Vagina (tissue), 2 donors: Measurements from ENCODE around the gene RAB37.

ENCODE experiments used
- POLR2A ChIP-seq, 2 donors: fragments of 450-650 bp; IDR thresholded peaks; one replicate each; pipeline ENCODE4 v1.6.1; 2017; ENCODE audit warnings: antibody characterized with exemption in 2 of 2, mild to moderate bottlenecking in 2 of 2, moderate library complexity in 2 of 2
- POLR2AphosphoS5 ChIP-seq, 2 donors: sonication (generic); formaldehyde crosslinking; IDR thresholded peaks; one replicate each; pipeline ENCODE4 v1.9.0; 2017; ENCODE audit warnings: antibody characterized with exemption in 2 of 2, mild to moderate bottlenecking in 2 of 2, low read depth in 1 of 2; ENCODE audit not compliant: insufficient read depth in 1 of 2
- TF ChIP-seq, protein P1 (sequence below), 3 experiments: fragments of 450-650 bp in 2 of 3; fragments of 200-600 bp in 1 of 3; sonication (generic) in 1 of 3; IDR thresholded peaks; one replicate each; pipeline ENCODE4 v1.5.1; 2017 to 2019; ENCODE audit warnings: antibody characterized with exemption in 3 of 3, mild to moderate bottlenecking in 2 of 3, moderate library complexity in 2 of 3

- no peak for TF ChIP-seq POLR2A (IDR thresholded peaks at IDR 0.05)
- TF ChIP-seq, protein P1, sequence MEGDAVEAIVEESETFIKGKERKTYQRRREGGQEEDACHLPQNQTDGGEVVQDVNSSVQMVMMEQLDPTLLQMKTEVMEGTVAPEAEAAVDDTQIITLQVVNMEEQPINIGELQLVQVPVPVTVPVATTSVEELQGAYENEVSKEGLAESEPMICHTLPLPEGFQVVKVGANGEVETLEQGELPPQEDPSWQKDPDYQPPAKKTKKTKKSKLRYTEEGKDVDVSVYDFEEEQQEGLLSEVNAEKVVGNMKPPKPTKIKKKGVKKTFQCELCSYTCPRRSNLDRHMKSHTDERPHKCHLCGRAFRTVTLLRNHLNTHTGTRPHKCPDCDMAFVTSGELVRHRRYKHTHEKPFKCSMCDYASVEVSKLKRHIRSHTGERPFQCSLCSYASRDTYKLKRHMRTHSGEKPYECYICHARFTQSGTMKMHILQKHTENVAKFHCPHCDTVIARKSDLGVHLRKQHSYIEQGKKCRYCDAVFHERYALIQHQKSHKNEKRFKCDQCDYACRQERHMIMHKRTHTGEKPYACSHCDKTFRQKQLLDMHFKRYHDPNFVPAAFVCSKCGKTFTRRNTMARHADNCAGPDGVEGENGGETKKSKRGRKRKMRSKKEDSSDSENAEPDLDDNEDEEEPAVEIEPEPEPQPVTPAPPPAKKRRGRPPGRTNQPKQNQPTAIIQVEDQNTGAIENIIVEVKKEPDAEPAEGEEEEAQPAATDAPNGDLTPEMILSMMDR (IDR thresholded peaks at IDR 0.05), result no peak
- TF ChIP-seq POLR2AphosphoS5 (IDR thresholded peaks at IDR 0.05; ENCODE audit: insufficient read depth in 1 of 2, low read depth in 1 of 2), result no peak
These were observed 7.7 kb upstream of the RAB37 start for GRCh38 chr17:74729368-74729767.
